OCI-LY1 (cell line): ENCODE data around the gene PTPN3.

ENCODE experiments used
- EZH2 ChIP-seq: fragments of 200-600 bp; sonication (generic), shearing (Covaris generic); IDR thresholded peaks from 2 replicates; pipeline ENCODE4 v1.8.0; 2017; ENCODE audit warnings: borderline replicate concordance, mixed run types, mild to moderate bottlenecking, antibody characterized with exemption, low read length, moderate library complexity, mixed read lengths
- TF ChIP-seq, protein P1 (sequence below): fragments of 200-600 bp; sonication (generic), shearing (Covaris generic); IDR thresholded peaks from 2 replicates; pipeline ENCODE4 v1.5.1; 2017; ENCODE audit warnings: mild to moderate bottlenecking, antibody characterized with exemption, low read length, moderate library complexity, mixed read lengths

- TF ChIP-seq, protein P1, sequence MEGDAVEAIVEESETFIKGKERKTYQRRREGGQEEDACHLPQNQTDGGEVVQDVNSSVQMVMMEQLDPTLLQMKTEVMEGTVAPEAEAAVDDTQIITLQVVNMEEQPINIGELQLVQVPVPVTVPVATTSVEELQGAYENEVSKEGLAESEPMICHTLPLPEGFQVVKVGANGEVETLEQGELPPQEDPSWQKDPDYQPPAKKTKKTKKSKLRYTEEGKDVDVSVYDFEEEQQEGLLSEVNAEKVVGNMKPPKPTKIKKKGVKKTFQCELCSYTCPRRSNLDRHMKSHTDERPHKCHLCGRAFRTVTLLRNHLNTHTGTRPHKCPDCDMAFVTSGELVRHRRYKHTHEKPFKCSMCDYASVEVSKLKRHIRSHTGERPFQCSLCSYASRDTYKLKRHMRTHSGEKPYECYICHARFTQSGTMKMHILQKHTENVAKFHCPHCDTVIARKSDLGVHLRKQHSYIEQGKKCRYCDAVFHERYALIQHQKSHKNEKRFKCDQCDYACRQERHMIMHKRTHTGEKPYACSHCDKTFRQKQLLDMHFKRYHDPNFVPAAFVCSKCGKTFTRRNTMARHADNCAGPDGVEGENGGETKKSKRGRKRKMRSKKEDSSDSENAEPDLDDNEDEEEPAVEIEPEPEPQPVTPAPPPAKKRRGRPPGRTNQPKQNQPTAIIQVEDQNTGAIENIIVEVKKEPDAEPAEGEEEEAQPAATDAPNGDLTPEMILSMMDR: no peak
- no peak for TF ChIP-seq EZH2
Observed at GRCh38 chr9:109387856-109388255, 110.3 kb downstream of the PTPN3 start.
